GM21528 (cell line): ENCODE data around the gene JAZF1.

Source experiments
- ATAC-seq: cut with Tn5 transposase; IDR thresholded peaks from one replicate; pipeline ENCODE4 v1.9.1; 2021; ENCODE audit warnings: mild to moderate bottlenecking, moderate library complexity; ENCODE audit not compliant: unreplicated experiment, low FRiP score

The JAZF1 gene

DNA sequence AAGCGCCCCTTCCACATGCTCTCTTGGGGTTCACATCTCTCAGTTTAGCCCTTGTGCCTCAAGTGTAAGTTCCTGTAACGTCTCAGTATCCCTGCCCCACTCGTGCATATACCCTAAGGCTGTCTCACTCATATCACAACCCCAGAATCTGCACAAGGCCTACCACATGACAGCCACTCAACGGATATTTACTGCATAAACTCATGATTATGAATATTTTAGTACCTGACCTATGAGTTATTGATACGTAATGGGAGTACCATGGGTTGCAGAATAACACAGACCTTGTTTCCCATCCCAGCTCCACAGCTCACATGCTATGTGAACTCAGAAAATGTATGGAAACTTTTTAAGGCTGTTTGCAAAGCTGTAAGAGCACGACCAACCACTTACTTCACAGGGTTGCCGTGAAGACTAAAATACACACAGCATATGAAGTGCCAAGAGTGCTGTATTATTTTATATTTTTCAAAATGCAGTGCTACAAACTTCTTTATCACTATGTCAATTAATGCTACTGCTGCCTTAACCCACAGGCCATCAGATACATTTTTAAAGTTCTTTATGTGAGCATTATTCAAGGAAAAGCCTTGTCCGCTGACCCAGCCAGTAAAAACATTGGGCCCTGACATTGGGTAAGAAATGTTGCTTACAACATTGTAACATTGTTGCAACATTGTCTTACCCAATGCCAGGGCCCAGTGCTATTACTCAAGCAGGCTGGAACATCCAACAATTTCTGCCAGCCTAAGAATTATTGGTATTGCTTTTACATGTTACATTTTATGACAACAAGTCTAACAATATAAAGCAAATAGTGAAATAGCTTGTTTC lies 97.2 kb downstream of the JAZF1 start:
- no peak for ATAC-seq

DNA sequence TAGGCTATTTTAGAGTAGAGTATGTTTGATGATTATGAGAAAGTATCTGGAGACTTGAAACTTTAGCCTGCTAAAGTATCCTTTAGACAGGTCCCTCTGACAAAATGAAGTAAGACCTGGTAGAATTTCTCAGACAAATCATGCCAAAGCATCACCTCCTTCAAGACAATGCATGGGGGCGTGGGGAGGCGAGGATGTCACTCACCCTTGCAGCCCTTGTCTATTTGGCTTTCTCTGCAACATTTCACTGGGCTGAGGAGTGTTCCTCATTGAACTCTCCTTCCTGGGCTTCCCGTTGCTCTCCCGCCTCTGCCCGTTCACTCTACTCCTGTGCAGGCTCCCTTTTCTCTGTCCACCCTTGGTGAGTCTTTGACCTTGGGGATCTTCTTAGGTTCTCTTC lies 98.5 kb downstream of the JAZF1 start:
- ATAC-seq, result no peak

DNA sequence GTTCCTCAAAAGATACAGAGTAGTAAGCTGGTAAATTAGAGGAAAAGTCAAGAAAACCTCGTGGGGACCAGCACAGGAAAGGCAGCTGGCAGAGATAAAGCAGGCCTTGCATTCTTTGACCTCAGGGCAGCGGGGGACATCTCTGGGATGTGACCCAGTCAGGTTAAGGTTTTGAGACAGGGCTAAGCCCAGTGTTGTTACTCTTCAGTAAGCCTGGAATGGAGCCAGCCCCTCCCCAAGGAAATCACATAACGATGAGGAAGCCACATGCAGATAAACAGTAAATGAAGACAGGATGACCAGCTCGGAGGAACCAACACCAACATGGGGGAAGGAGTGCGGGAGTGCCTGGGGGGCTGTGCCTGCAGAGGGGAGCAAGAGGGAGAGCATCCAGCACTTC lies 99.6 kb downstream of the JAZF1 start:
- no peak for ATAC-seq

DNA sequence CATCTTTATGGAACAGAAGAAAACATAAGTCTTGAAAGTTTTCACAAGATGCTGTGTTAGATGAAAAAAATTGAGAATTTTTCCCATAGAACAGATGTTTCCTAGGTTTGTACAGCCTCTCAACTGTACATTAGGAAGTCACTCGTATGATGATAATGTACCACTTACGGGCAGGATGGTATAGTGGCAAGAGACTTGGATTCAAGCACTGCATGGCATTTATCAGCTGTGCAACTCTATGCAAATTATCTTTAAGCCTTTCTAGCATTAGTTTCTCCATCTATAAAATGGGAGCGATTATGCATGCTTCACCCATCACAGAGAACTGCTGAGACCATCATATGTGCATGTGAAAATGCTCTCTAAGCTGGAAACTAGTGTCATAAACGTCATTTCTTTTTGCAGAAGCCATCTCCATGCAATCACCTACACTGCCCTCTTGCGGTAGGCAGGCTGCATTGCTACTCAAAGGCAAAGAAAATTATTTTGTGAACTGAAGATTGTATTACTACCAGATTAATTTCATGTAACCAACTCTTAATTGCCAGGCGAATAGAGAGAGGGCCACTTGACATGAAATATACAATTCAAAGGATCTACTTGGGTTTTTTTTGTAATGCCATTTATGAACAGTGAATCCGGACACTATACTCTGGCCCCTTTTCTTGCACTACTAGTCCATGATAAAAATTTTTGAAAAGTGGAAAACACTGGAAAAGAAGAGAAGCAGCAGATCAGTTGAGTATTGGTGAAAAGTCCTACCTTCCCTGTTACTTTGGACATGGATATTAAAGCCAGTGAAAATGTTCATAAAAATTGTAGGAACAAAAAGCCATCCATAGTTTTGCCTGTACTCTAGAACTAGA lies 102.3 kb downstream of the JAZF1 start:
- no peak for ATAC-seq

DNA sequence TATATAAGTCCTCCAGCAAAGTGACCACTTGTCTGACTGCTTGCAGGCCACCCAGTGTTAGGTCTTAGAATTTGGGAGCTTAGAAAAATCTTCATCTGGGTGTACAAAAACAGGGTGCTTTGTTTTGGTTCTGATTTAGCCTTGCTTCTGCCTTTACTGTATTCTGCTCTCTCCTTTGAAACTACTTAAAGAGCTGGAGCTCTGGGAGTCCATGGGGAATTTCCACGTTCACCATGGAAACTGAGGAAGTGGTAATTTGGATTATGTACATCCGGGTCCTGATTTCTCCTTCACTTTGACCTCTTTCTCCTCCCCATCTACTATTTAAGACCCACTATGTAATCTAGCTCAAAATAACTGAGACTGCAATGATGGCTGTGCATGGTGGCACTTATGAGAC lies 103.0 kb downstream of the JAZF1 start:
- ATAC-seq, result no peak

DNA sequence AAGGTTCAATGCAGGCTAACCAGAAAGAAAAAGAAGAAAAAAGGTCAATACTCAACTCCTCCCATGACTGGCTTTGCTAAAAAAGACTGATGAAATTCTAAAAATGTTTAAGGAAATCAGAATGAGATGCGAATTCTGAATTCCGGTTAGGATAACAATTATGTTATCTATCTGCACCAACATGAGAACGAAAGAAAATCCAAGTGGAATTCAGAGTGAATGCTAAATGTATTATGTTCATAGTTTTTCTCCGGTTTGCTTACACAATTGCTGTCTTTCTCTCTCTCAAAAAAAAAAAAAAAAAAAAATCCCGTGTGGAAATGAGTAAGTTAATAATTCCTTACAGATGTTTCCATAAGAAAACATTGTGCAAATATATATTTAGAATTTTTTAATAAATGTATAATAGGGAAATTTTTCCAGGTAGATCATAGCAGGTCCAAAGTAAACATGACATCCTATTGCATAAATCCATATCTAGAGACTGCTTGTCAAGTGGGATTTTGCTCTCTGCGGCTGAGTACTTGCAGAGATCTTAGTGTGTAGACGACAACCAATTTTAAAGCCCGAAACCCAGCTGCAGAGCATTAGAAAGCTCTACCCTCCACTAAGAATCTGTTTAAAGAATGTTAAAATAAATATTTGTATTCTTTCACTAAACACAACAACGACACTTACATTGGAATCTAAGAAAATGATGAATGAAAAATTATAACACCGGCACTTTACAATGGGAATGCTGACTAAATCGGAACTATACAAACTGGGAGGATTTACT lies 104.0 kb downstream of the JAZF1 start:
- no peak for ATAC-seq

DNA sequence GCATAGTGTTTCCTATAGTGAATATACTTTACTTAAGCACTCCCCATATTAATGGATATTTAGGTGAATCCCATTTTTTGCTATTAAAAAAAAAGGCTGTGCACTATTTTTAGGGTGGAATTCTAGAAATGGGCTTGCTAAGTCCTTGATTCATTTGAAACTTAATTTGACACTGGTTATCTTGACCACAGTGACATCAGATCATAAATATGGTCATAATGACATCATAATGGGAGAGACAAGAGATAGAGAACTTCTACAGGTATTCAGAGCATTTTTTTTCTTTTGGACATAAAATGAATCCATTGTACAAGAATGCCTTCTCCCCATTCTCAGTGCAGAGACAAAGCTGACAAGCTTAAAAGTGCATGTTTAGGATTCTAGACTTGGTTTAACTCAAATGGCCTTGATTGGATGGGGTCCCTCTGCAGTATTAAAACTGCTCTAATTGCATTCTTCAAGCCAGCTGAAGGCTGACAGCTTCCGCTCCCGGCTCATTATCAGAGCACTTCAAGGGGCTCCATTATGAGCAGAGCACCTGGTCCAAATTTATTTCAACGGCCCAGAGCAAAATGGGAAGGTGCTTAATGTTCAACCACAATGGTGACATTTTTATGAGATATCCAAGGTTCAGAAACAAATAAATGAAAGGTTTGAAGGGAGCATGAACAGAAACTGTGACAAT lies 104.8 kb downstream of the JAZF1 start:
- ATAC-seq, result no peak

DNA sequence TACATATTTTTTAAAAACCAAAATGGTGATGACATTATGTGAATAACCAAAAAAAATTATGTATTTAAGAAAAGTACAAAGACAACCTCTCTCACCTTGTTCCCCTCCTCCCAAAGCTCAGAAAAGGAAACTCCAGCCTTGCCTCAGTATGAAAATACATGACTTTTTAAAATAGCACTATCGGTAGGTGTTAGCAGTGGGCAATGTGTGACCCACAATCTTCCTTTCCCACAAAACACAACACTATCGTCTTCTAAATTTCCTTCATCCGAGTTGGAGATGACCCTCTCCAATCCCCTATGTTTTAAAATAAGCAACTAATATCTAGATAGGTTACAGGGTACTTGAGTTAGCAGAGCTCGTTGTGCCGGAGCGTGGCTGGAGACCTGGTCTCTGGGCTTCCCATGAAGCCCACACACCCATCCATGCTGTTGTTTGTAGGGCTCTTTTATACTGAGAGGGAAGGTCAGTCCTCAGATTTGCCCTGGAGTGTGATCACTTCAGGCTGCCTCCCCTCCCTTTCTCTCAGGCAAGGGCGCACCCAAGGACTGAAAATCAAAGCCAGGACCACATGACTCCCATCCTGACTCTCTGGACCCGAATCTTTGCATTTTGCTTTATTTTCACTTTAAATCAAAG lies 107.6 kb downstream of the JAZF1 start:
- no peak for ATAC-seq

DNA sequence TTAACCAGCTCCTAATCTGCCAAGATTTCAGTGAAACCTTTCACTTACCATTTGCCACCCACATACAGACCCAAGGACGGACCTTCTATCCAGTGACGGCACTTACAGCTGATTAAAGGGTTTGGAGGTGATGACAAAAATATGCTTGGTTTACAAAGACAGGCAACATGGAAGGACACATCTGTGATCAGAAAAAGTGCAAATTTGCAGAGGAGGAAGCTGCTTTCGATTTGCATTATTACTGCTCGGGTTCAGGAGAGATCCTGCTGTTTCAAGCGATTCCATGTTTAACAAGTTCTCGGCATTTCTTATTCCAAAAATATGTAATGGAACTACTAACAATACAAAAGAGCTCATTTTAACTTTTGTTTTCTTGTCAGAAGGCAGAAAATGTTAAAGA lies 109.0 kb downstream of the JAZF1 start:
- no peak for ATAC-seq

DNA sequence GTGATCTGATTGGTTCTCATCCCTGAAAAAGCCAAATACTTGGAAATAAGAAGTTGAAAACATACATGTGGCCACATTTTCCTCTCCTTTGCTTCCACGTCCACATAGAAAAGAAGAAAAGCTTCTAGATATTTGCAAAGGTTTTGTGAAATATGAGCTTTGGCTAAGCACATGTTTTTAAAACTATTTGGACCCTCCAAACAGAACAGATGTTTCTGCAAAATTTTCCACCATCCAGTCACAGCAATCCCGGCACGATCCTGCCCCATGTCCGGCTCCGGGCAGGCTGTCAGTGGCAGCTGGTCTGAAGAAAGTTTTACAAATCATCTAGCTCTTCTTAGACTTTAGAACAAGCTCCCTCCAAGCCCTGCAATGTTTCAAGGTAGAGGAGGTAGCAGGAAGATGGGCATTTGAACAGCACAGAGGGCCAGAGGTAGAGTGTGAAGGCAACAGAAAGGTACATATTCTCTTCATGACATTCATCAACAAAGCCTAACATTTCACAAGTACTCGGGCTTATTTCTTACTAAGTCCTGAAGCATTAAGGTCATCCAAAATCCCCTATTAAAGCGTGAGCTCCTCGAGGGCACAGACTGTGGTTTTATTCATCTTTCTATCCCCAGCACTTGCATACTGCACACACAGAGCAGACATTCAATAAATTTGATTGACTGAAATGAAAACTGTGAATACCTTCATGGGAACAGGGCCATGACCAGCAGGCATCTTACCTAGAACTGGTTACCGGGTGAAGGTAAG lies 110.1 kb downstream of the JAZF1 start:
- no peak for ATAC-seq

DNA sequence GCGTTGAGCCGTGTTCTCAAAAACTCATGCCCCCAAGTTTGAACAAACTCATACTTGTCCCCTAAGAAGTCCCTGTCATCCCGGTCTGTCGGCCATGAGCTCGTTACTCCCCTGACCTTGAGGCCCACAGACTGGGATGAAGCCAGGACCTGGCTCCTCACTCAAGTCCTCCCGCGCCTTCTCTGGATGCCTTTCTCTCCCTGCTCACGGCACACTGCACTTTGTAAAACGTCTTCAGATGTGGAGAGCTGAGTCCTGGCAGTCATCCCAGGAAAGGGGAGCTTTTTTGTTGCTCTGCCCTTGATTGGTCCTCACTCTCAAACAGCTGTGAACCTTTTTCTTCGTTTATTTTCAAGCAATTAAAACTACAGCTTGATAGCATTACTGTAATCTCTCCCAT lies 110.8 kb downstream of the JAZF1 start:
- no peak for ATAC-seq

DNA sequence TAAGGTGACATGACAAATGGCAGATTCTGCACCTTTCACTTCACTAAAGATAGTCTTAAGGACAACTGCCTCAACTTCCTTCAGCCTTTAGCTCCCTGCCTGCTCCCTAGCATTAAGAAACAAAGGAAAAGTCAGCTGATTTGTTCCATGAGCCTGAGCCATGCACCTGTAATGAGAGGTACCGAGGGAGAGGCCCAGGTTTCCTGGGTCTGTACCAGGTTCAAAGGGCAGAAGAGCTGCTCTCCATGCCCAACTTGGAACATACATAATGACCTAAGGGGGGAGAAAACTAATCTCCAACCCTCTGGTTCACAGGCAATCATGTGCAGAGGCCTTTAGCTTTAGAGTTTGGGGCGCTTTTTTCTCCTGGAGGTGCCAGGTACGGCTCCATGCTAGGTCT lies 111.2 kb downstream of the JAZF1 start:
- no peak for ATAC-seq

DNA sequence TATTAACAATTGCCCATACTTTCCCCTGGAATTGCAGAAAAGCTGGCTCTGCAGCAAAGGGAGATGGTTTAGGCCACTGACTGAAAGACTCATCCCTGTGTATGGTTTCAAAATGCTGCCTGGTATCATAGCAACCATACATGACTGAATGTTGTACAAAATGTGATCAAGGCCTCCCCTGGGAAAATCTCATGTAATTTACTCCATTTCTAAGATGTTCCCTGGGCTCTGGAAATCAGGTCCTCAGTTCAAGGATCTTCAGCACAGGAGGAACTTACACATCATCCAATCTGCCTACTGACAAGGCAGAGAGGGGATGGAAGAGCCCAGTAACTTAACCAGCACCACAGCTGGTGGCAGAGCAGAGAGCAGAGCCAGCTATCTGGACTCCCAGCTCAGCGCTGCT lies 111.8 kb downstream of the JAZF1 start:
- ATAC-seq, result no peak

DNA sequence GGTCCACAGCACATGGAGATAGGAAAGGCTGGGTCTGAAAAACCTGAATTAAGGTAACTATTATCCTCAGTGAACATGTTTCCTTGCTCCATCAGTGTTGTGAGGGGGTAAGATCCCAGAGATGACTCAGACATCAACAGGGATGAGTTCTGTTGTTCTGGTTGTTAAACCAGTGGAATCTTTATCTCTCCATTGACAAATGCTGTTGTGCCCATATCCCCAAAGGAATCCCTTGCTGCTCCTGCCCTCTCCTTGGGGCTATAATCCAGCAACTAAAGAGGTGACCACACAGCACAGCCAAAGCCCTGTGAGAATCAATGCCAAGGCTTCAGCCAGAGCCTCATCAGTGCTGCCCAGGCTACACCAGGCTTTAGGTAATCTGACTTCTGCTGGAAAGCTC lies 113.4 kb downstream of the JAZF1 start:
- ATAC-seq, result no peak

DNA sequence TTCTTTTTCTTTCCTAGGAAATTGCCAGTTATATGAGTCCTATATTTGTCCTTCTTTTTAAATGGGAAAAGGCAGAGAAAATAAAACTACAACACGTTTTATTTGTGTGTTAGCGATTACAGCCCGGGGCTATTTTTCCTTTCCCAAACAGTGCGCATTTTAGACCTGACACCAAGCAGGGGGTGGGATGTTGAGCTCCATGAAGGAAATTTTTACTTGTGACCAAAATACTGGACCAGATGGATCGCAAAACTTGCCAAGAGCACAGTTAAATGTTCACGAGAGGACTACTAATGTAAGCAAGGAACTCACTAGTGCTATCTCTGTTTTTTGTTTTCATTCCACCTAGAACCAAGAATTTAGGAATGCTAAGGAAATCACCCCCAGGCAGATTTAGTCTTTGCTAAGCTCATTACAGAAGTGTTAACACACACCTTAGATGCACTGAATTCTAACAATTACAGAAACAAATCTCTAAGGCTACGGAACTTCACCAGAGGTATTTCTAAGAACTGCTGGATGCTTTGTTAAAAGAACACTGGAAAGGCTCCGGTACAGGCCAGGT lies 114.8 kb downstream of the JAZF1 start:
- ATAC-seq, result no peak

DNA sequence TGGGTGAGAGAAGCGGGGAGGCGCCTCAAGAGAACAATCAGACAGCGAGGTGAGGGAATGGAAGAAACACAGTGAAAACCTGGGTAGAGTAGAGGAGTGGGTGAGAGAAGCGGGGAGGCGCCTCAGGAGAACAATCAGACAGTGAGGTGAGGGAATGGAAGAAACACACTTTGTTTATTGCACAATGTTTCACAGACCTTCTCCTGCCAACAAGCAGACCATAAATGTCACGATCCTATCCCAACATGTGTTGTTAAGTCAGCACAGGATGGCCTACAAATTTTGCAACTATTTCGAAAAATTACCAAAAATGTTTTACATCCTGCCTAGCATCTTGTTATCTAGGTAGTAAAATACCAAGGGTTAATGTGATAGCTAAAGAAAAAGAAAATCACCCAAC lies 115.3 kb downstream of the JAZF1 start:
- ATAC-seq, result no peak

DNA sequence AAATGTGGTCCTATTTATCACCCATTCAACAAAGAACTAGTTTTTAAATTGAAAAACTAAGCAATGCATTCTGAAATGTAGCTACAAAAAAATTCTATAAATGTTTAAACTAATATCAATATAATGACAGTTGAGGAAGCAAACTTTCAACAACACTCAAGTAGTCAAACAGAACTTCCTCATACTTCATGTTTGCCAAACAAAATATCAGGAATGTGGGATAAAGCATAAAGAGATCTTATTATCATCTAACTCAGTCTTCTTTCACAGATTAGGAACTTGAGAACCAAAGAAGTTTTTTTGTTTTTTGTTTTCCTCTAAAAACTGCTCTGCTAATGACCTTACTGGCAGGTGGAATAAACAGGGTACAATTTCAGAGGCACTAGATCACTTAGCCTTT lies 116.2 kb downstream of the JAZF1 start:
- ATAC-seq, result no peak

DNA sequence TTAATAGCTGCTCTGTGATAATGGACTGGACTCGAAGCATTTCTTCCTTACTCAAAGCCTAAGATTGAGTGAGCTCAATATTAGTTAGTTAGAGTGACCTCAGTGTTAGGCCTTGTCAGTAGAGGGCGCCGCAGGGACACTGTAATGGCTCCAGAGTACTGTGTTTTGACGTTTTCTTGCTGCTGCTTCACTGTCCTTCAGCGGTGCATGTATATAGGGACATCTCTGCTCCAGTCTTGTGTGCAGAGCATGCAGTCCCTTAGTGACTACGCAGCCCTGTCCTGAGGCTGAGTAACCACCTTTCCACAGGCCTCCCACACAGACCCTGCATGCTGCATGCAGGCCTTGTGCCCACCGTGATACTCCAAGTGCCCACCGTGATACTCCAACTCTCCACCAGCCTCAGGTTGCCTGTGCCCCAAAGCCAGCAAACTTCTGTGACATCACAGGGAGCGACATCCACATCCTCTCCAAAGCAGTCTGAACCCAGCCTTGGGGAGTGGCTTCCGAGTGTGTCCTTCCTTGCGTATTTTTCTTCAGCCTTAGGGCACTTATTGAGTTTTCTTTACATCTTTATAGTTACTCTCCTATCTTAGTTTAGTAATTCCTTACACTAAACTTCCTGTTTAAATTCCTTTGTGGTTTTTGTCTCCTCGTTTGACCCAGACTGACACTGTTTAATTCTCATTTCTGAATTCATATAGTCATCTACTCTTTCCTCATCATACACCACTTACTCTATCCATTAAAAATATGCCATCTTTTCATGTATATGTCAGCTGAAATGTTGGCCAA lies 118.2 kb downstream of the JAZF1 start:
- peak; percentile 70 for ATAC-seq
